HG03378 (cell line): ENCODE data around the gene SLCO2A1.

Source experiments
- ATAC-seq: cut with Tn5 transposase; IDR thresholded peaks from one replicate; pipeline ENCODE4 v1.9.1; 2021; ENCODE audit warnings: mild to moderate bottlenecking, moderate library complexity; ENCODE audit not compliant: unreplicated experiment

Gene SLCO2A1

DNA sequence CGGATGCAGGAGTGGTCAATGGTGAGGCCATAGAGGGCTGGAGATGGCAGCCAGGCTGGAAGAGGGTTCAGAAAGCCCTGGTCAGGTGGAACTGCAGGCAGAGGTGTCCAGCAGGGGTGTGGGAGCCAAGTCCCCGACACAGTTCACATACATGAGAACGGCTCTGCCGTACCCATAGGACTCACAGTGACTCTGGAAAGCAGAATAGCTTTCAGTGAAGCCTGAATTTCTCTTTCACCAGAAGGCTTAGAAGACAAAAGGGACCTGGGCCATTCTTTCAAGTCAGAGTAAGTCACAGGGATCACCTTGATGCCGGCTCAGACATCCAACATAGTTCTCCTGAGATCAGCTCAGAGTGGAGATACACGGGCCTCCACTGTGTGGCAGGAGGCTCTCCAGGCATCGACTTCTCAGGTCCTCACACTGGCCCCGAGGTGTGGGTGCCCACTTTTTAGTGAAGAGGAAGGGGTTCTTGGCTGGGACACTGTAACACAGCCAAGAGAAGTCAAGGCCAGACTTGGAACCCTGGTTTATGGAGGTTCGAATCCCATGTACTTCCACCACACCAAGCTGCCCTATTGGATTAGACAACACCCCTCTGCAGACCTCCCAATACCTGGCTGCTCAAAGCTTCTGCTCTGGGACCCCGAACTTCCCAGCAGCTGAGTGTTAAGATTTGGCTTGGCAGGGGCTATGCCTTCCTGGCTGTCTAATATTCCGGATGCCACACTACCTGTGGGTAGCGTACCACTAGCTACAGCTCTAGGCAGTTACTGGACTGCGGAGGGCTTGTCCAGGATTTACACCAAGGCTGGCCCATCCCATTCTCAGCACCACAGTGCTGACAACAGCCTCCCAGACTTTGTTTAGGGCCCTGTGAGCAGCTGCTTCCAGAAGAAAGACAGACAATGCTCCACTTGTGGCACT lies 93.6 kb downstream of the SLCO2A1 start:
- ATAC-seq, result no peak

- ATAC-seq, result no peak
These were observed 94.5 kb downstream of the SLCO2A1 start for GRCh38 chr3:133934996-133935842.

DNA sequence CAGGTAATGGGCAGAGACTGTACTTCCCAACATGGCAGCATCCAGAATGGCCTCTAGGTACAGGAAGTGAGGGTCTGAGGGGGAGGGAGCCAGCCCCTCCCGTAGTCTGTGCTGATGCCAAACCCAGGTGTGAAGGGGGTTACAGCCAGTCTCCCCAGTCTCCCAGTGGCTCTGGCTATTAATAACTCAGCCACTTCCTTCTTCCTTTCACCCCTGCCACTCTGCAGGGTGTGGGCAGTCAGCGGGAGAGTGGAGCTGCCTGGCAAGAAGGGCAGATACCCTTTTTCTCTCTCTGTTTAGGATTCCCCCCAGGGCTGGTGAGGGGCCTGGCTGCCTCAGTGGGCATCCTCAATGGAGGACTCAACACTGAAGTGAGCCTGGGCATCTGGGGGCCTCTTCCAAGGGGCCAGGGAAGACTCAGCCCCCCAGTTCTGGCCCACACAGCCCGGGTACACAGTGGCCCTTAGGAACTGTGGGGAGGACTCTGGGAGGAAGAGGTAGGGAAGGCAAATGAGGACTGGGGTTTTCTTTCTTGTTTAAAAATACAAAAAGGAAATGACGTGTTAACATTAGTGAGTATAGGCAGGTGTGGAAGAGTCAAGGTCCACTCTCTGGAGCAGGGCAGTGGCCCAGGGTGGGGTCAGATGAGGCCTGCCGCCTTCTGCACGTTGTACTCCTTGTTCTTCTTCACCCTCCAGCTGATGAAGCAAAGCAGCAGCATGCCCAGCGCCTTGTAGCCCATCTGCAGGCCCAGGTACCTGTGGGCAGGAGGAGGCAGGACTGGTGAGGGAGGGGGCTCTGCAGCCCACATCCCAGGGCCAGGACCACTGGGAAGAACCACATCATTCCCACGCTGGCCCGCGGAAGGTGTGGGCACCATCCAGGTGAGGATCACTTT lies 95.4 kb downstream of the SLCO2A1 start:
- no peak for ATAC-seq

DNA sequence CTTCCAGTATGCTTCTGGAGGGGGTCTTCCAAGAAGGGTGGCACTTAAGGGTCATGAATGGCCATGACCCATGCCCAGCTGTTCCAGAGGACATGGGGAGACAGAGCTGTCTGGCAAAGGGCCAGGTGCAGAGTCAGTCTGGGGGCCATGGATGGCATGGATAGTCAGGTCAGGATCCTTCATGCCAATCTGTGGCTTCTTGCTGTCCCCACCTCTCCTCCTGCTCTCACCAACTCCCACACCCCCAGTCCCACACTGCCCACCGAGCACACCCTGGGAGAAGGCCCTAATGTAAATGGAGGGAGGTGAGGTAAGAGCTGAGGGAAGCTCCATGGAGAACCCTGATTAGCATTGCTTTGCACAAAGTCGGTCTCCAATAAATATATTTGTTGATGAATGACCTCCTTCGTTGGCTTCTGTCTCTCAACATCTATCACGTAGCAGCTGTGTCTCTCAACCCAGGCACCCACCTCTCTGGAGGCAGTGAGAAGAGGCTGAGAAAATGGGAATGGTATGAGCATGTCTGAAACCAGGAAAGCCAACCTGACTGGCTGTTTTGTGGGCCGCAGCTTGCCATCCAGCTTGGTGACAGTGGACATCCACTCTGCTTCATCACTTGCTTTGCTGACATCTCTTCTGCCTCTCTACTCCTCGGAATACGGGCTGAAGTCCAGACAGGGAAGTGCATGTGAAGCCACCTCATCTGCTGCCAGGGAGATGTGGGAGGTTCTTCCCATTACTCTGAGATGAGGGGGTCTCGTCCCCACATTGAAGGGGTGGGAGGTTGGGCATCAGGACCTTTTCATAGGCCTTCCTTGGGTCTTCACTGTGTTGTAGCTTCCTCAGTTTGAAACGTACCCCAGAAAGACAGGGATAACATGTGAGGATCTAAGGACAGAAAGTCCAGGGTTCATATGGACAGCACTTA lies 96.4 kb downstream of the SLCO2A1 start:
- ATAC-seq, result no peak

- no peak for ATAC-seq
These were observed 97.7 kb downstream of the SLCO2A1 start for GRCh38 chr3:133932009-133932408.

DNA sequence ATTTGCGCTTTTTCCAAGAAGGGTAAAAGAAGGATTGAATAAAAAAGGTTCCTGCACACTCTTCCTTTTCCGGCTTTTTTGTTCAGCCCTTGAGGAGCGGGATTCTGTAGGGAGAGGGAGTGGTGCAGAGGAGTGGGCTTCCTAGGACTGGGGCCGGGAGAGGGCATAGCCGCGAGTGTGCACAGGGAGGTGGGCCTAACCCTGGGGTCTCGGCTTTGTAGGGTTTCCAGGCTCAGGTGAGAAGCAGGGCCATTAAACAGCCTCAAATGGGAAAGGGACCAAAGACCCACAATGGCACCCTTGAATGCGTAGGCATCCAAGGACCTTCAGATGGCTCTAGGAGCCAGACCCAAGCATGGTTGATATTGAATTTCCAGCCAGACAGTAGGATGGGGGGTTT lies 98.6 kb downstream of the SLCO2A1 start:
- ATAC-seq, result no peak

DNA sequence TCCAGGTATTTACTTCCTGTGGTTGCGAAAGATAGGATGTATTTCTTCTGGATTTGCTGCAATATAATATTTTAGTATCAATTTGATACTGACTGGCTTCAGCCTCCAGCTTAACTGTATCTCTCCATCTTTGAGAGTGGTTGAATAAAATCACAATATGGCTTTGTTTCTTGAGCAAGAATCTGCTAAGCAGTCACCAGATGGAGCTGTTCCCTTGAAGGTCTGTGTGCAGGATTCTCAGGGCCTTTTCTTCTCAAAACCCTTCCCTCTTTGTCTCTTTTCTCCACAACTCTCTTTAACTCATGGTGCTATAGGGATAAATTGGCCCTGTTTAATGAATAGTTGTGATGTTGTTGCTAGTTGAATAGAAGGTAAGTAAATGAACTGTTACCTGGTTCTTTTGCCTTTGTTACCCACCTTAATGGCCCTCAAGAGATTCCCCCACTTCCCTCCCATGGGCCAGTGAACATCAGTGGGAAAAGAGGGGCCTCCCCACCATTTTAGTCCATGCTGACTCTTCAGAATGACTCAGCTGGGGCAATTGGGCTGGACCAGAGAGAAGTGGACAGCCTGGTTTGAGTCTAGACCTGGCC lies 99.3 kb downstream of the SLCO2A1 start:
- ATAC-seq, result no peak

GRCh38 chr3:133928903-133929607 lies 100.7 kb downstream of the SLCO2A1 start:
- no peak for ATAC-seq

DNA sequence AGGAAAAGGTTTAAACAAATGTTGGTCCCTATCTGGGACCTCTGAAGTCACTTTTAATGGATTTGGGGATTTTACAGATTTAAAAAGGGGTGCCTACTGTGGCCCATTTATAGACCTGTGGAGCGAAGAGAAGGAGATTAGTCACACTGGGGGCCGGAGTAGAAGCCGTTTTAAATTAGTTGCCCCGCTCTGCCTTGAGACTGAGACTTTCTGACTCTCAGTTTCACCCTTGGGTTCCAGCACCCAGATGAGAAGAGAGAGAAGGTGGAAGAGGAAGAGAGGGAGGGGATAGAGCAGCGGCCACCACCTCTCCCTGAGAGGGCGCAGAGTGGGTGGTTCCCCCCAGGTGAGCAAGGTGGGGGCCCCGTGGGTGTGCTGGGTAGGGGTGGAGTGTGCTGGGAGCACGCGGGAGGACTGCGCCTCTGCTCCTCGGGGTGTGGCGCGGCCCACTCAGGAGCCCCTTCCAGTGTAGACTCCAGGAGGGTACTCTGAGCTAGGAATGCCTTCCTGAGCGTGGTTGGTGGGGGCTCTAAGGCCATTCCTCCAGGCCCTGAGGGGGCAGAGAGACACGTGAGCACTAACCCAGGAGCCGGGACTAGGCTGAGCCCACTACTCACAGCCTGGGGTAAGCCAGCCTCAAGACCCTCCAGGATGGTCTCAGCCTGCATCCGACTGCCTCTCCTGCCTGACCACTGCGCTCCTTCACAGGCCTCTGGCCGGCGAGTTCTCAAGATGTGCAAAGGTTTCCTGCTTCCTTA lies 101.4 kb downstream of the SLCO2A1 start:
- ATAC-seq, result no peak

DNA sequence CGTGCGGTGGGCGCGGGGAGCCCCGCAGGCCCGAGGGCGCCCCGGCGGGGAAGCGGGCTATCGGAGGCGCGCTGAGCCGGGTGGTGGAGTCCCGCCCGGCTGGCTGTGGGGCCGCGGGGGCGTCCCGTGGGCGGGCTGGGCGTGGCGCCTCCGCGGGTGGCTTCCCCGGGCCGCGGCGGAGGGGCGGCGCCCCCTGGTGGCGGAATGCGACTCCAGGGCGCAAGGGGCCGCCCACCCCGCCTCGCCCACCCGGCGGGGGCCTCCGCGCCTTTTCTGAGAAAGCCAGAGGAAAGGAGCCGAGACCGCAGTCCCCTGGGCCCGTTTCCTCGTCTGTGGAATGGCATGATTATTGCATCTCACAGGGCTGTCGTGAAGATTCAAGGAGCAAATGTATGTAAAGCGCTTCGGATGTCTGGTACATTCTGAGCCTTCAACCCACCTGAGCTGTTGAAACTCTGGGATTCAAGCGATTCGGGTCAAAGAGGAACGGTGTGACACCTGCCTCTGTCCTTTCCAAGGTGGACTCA lies 102.1 kb downstream of the SLCO2A1 start:
- no peak for ATAC-seq

GRCh38 chr3:133926736-133927539 lies 102.8 kb downstream of the SLCO2A1 start:
- ATAC-seq, result no peak

- ATAC-seq, result no peak
These were observed 103.6 kb downstream of the SLCO2A1 start for GRCh38 chr3:133925960-133926735.

GRCh38 chr3:133924041-133924440 lies 105.7 kb downstream of the SLCO2A1 start:
- no peak for ATAC-seq

DNA sequence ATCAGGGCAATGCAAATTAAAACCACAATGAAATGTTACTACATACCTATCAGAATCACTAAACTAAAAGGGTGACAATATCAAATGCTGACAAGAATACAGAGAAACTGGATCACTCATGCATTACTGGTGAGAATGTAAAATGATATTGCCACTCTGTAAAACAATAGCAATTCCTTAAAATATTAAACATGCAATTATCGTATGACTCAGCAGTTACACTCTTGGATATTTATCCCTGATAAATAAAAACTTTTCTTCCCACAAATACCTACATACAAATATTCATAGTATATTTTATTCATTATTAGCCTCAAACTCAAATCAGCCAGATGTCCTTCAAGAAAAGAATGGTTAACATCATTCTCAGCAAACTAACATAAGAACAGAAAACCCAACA lies 108.1 kb downstream of the SLCO2A1 start:
- ATAC-seq, result no peak

DNA sequence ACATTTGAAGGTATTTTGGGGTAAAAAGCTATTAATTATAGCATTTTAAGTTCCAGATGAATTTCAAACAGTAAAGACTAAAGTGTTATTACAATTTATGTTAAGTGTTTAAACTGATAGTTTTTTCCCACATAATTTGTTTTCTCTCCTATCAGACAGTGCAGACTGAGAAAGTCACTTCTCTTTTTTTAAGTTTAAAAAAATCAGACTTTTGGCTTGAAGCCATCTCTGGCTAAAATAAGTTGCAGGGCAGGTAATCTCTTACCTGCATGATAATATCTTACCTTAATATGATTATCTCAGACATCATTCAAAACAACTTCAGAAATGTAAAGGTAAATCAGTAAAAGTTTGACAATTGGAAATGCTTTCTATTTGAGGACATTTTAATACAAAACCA lies 112.6 kb downstream of the SLCO2A1 start:
- ATAC-seq, result no peak
